IMR-90 (cell line): Measurements from ENCODE around the gene IQCM. TPM values are rescaled to one million over a fixed set of nuclear protein-coding genes. Genes with fewer than 3 reads are reported as not detected.

ENCODE experiments used
- ATAC-seq: fragments of 200-7000 bp; cut with Tn5 transposase; 2 replicates; pipeline ENCODE4 v1.9.1; 2020; ENCODE audit warnings: low read depth, mild to moderate bottlenecking, moderate library complexity
- BruUV-seq: library from RNA; stranded (reverse); fragments of 400-500 nt; replicated peaks from 2 replicates; lab custom pipeline; 2021; lab: Mats Ljungman, UMichigan
- CTCF ChIA-PET: fragments of 300-600 bp; formaldehyde crosslinking; extraction: SDS; loops from one replicate; lab custom pipeline; 2021; ENCODE audit warnings: antibody characterized with exemption; lab: Yijun Ruan, JAX
- POLR2A ChIA-PET: fragments of 300-600 bp; sonication (Branson Sonifier 250); formaldehyde crosslinking; loops from one replicate; lab custom pipeline; 2022; ENCODE audit warnings: antibody characterized with exemption; ENCODE audit not compliant: unreplicated experiment; lab: Charles Lee
- DNase-seq: peaks from one replicate; pipeline ENCODE4 v3.0.0; 2013
- H2AFZ ChIP-seq: replicated peaks from 2 replicates; pipeline ENCODE3; 2013; ENCODE audit warnings: low read length, mild to moderate bottlenecking; ENCODE audit not compliant: poor library complexity
- H2AK5ac ChIP-seq: 2 replicates; pipeline ENCODE4 v1.6.1; 2013; ENCODE audit warnings: low read depth, low read length, inconsistent platforms
- H2AK9ac ChIP-seq: replicated peaks from 2 replicates; pipeline ENCODE3; 2013; ENCODE audit warnings: mild to moderate bottlenecking, low read depth, low read length, moderate library complexity; ENCODE audit not compliant: poor library complexity
- H2BK120ac ChIP-seq: 2 replicates; pipeline ENCODE4 v1.6.1; 2013; ENCODE audit warnings: low read depth, low read length, inconsistent platforms
- H2BK15ac ChIP-seq: 3 replicates; pipeline ENCODE4 v1.6.1; 2013; ENCODE audit warnings: low read depth, low read length, inconsistent platforms
- H2BK20ac ChIP-seq: 2 replicates; pipeline ENCODE4 v1.6.1; 2013; ENCODE audit warnings: low read depth, mild to moderate bottlenecking, inconsistent platforms, low read length, moderate library complexity
- H2BK5ac ChIP-seq: 2 replicates; pipeline ENCODE4 v1.6.1; 2013; ENCODE audit warnings: mild to moderate bottlenecking, low read depth, low read length, inconsistent platforms; ENCODE audit not compliant: poor library complexity, severe bottlenecking
- H3K14ac ChIP-seq: replicated peaks from 2 replicates; pipeline ENCODE4 v1.6.1; 2013; ENCODE audit warnings: low read depth, low read length, inconsistent platforms
- H3K18ac ChIP-seq: 2 replicates; pipeline ENCODE4 v1.6.1; 2013; ENCODE audit warnings: low read depth, low read length, control low read depth
- H3K23ac ChIP-seq: 2 replicates; pipeline ENCODE4 v1.6.1; 2013; ENCODE audit warnings: low read depth, low read length, inconsistent platforms
- H3K27ac ChIP-seq: 2 replicates; pipeline ENCODE4 v1.5.1; 2013; ENCODE audit warnings: mild to moderate bottlenecking, control low read depth, low read length; ENCODE audit not compliant: insufficient read depth
- H3K27me3 ChIP-seq: 2 replicates; pipeline ENCODE4 v1.6.1; 2013; ENCODE audit warnings: low read length; ENCODE audit not compliant: control insufficient read depth, insufficient read depth
- H3K36me3 ChIP-seq: 2 replicates; pipeline ENCODE4 v1.6.1; 2013; ENCODE audit warnings: low read length, mixed read lengths; ENCODE audit not compliant: control insufficient read depth, insufficient read depth
- H3K4ac ChIP-seq: 2 replicates; pipeline ENCODE4 v1.6.1; 2013; ENCODE audit warnings: low read depth, low read length, inconsistent platforms
- H3K4me1 ChIP-seq: 2 replicates; pipeline ENCODE4 v1.6.1; 2013; ENCODE audit warnings: low read length, mixed read lengths; ENCODE audit not compliant: control insufficient read depth, insufficient read depth
- H3K4me2 ChIP-seq: 2 replicates; pipeline ENCODE4 v1.6.1; 2013; ENCODE audit warnings: low read depth, mild to moderate bottlenecking, control low read depth, low read length, moderate library complexity
- H3K4me3 ChIP-seq: 2 replicates; pipeline ENCODE4 v1.5.1; 2013; ENCODE audit warnings: low read depth, mild to moderate bottlenecking, control low read depth, low read length, moderate library complexity; ENCODE audit not compliant: insufficient read depth
- H3K56ac ChIP-seq: 2 replicates; pipeline ENCODE4 v1.6.1; 2013; ENCODE audit warnings: low read length, inconsistent platforms; ENCODE audit not compliant: insufficient read depth; ENCODE audit errors: extremely low read depth
- H3K79me1 ChIP-seq, 2 experiments: 2 replicates each; pipeline ENCODE4 v1.6.1; 2013; ENCODE audit warnings: low read length in 2 of 2, inconsistent platforms in 1 of 2, low read depth in 1 of 2
- H3K9ac ChIP-seq: 2 replicates; pipeline ENCODE4 v1.6.1; 2013; ENCODE audit warnings: low read depth, low read length, control low read depth
- H3K9me1 ChIP-seq: 2 replicates; pipeline ENCODE4 v1.6.1; 2013; ENCODE audit warnings: low read length, inconsistent platforms; ENCODE audit not compliant: insufficient read depth
- H3K9me3 ChIP-seq: 2 replicates; pipeline ENCODE4 v1.6.1; 2013; ENCODE audit warnings: low read length; ENCODE audit not compliant: control insufficient read depth, insufficient read depth
- H4K20me1 ChIP-seq: 2 replicates; pipeline ENCODE4 v1.6.1; 2013; ENCODE audit warnings: low read length, inconsistent platforms; ENCODE audit not compliant: insufficient read depth
- H4K5ac ChIP-seq: 2 replicates; pipeline ENCODE4 v1.6.1; 2013; ENCODE audit warnings: mild to moderate bottlenecking, low read depth, low read length, control low read depth
- H4K8ac ChIP-seq, 2 experiments: 2 replicates each; pipeline ENCODE4 v1.6.1; 2013; ENCODE audit warnings: low read depth in 2 of 2, low read length in 2 of 2, control low read depth in 1 of 2, inconsistent platforms in 1 of 2
- H4K91ac ChIP-seq: 2 replicates; pipeline ENCODE4 v1.6.1; 2013; ENCODE audit warnings: low read depth, low read length, inconsistent platforms; ENCODE audit not compliant: insufficient read depth
- CHD1 ChIP-seq: IDR thresholded peaks from 2 replicates; pipeline ENCODE4 v1.6.1; 2012; ENCODE audit warnings: low read depth, low read length, improper control_type of control experiment
- MAFK ChIP-seq: IDR thresholded peaks from 2 replicates; pipeline ENCODE4 v1.6.1; 2012; ENCODE audit warnings: low read depth, low read length, improper control_type of control experiment
- MXI1 ChIP-seq: IDR thresholded peaks from 2 replicates; pipeline ENCODE4 v1.6.1; 2012; ENCODE audit warnings: low read depth, mild to moderate bottlenecking, low read length, moderate library complexity, borderline replicate concordance
- NFE2L2 ChIP-seq: fragments of 150-350 bp; IDR thresholded peaks from 2 replicates; pipeline ENCODE4 v1.6.1; 2016; ENCODE audit warnings: low read depth, mild to moderate bottlenecking, low read length
- RAD21 ChIP-seq: IDR thresholded peaks from 2 replicates; pipeline ENCODE4 v1.6.1; 2012; ENCODE audit warnings: low read length, improper control_type of control experiment
- RCOR1 ChIP-seq: IDR thresholded peaks from 2 replicates; pipeline ENCODE4 v1.6.1; 2012; ENCODE audit warnings: mild to moderate bottlenecking, low read length, improper control_type of control experiment; ENCODE audit not compliant: insufficient replicate concordance
- WGBS, 2 experiments: methylation state at CpG; one replicate each; pipeline versions ENCODE4 v1.1.5 to v1.1.7; 2013; ENCODE audit warnings: missing lambda C conversion rate in 2 of 2; ENCODE audit not compliant: insufficient read length in 1 of 2; ENCODE audit errors: extremely low coverage in 2 of 2; 5-methylcytosine and 5-hydroxymethylcytosine counted together
- dilution Hi-C: fragments of 300-500 bp; cut with HindIII; formaldehyde crosslinking; loops from one replicate; pipeline ENCODE4 v1.14.3; 2018; ENCODE audit warnings: low sequenced_read_pairs; ENCODE audit not compliant: unreplicated experiment
- in situ Hi-C: fragments of 300-500 bp; cut with MboI; formaldehyde crosslinking; loops from 3 replicates; pipeline ENCODE4 v1.14.3; 2019; ENCODE audit warnings: low sequenced_read_pairs, inconsistent platforms, mixed read lengths
- intact Hi-C: fragments of 100-400 bp; cut with micrococcal nuclease; formaldehyde crosslinking; loops from 2 replicates; pipeline ENCODE4 v1.10.0; 2022
- polyA plus RNA-seq, 3 experiments: library from polyadenylated mRNA; depleted of rRNA; stranded (reverse); fragments of >200 nt; gene quantifications; 2 replicates each; pipeline ENCODE4 v1.2.3, GENCODE V29; 2012; ENCODE audit warnings: low replicate concordance in 1 of 3
- total RNA-seq: library from RNA; depleted of rRNA; stranded (reverse); fragments of >200 nt; gene quantifications from 2 replicates; pipeline ENCODE4 v1.2.3, GENCODE V29; 2012

Gene IQCM
- total and polyA plus RNA-seq, 2 of the 4 experiments (the other 2 are of a cell fraction): not detected

DNA sequence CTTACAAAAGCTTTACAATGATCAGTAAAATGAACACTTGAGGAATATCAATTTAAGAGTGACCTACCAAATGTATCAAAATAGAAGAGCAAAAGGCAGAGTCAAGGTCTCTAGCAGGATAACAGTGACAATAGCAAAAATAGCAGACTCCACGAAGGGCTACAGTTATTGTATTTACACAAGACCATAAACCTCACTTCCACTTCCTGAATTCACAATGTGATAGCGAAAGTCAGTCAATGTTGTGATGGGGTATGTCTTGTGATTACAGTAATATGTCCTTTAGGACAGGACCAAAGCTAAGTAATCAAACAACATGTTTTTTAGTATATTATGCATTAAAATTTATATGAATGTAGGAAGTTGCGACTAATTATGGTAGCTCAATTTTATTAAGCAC is 139.6 kb downstream of the IQCM start:
- Histone ChIP-seq H3K4me1 (no peaks in the 10 kb centered on the region), H2AFZ (no peak overlapping the region), H3K36me3 (no peaks in the 10 kb centered on the region), H3K9me3 (peaks cover 2% of the 10 kb centered on the region; the same call in 1 of the 2 replicates), H2BK5ac (no peak overlapping the region), H3K27me3 (no peaks in the 10 kb centered on the region), H4K8ac (no peak overlapping the region), H3K9ac (no peak overlapping the region), H3K4me3 (no peak overlapping the region), H3K56ac (no peak overlapping the region), H3K4ac (no peak overlapping the region), H3K23ac (no peak overlapping the region), H3K18ac (no peak overlapping the region), H4K91ac (no peak overlapping the region), H3K79me1 (no peaks in the 10 kb centered on the region), H4K20me1 (no peaks in the 10 kb centered on the region), H2BK20ac (no peak overlapping the region), H2BK120ac (no peak overlapping the region), H3K14ac (no peak overlapping the region), H3K9me1 (no peaks in the 10 kb centered on the region), H2BK15ac (no peak overlapping the region), H3K27ac (no peak overlapping the region), H4K5ac (no peak overlapping the region), H2AK5ac (no peak overlapping the region), H3K4me2 (no peak overlapping the region; the same call in 1 of the 2 replicates), H2AK9ac (no peak overlapping the region)
- dilution Hi-C loops: no loop called here
- ChIA-PET CTCF (no interaction called here), POLR2A (no interaction called here)
- ATAC-seq (no peak), DNase-seq (no peak)
- TF ChIP-seq CHD1 (no peak), NFE2L2 (no peak), RAD21 (no peak), RCOR1 (no peak), MXI1 (no peak), MAFK (no peak)
- BruUV-seq: no TSS peak
- no CpG with 5 or more reads among the region's 3 CpGs for WGBS, 2 experiments
- in situ Hi-C loops: no loop called here
- intact Hi-C loops: no loop called here
